Measurements from ENCODE around the gene FRMPD1.

The FRMPD1 gene

DNA sequence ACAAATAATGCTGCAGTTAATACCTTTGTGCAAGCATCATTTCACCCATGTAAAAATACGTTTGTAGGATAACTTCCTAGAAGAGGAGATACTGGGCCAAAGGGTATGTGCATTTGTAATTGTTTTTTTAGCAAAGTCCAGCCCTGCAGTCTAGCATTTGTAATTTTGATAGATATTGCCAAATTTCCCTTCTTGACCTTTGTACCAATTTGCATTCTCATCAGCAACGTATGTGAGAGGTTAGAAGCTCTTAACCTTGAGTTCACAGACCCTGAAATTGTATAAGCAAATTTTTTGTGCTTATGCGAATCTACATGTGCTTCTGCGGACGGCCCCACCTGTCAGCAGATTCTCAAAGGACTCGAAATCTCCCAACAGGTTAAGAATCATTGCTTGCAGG is 39.7 kb upstream of the FRMPD1 start:
- DNase-seq (ENCODE audit: low spot score): no peak
- in situ Hi-C loops (cut with MboI; ENCODE audit: low sequenced_read_pairs, unreplicated experiment): no loop called here
- TF ChIP-seq, protein P1, sequence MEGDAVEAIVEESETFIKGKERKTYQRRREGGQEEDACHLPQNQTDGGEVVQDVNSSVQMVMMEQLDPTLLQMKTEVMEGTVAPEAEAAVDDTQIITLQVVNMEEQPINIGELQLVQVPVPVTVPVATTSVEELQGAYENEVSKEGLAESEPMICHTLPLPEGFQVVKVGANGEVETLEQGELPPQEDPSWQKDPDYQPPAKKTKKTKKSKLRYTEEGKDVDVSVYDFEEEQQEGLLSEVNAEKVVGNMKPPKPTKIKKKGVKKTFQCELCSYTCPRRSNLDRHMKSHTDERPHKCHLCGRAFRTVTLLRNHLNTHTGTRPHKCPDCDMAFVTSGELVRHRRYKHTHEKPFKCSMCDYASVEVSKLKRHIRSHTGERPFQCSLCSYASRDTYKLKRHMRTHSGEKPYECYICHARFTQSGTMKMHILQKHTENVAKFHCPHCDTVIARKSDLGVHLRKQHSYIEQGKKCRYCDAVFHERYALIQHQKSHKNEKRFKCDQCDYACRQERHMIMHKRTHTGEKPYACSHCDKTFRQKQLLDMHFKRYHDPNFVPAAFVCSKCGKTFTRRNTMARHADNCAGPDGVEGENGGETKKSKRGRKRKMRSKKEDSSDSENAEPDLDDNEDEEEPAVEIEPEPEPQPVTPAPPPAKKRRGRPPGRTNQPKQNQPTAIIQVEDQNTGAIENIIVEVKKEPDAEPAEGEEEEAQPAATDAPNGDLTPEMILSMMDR (IDR thresholded peaks at IDR 0.05; ENCODE audit: borderline replicate concordance, control extremely low read depth, extremely low read depth, insufficient read depth, missing control alignments): no peak

DNA sequence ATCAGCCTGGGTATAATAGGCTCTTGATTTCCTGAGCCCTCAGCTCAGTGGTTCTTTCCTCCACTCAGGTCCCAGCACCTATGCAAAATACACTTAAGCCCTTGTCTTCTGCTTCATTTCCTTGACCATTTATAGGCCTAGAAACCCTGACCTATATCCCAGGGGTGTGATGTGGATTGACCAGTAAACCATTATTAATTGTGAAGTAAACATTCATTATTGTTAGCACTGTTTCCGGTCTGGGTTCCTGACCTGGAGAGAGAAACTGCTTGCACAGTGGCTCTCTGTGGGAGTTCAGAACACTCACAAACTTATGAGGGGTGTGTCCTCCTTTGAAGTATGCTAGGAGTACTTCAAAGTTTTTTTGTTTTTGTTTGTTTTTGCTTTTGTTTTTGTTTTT is 38.8 kb upstream of the FRMPD1 start:
- TF ChIP-seq, protein P1 (IDR thresholded peaks at IDR 0.05; ENCODE audit: borderline replicate concordance, control extremely low read depth, extremely low read depth, insufficient read depth, missing control alignments): no peak
- in situ Hi-C loops (cut with MboI; ENCODE audit: low sequenced_read_pairs, unreplicated experiment): no loop called here
- DNase-seq (ENCODE audit: low spot score): no peak

GRCh38 chr9:37617161-37617560 is 33.6 kb upstream of the FRMPD1 start:
- TF ChIP-seq, protein P1 (IDR thresholded peaks at IDR 0.05; ENCODE audit: borderline replicate concordance, control extremely low read depth, extremely low read depth, insufficient read depth, missing control alignments): no peak
- in situ Hi-C loops (cut with MboI; ENCODE audit: low sequenced_read_pairs, unreplicated experiment): no loop called here
- no peak for DNase-seq (ENCODE audit: low spot score)

DNA sequence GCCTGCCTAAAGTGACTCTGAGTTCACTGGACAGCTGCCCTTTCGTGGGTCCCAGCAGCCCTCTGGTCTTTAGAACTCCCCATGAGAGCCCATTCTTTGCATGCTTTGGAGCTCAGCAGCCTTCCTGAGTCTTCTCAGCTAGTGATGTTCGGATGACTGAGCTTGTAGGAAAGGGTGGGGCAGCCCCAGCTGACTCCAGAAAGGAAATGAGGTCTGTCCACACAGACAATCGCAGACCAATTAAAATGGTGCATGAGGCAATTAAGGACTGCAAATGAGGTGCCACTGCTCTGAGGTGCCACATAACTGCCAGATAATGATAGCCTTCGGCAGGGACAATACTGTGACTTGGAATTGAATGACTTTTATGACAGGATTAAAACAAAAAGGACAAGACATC is 32.9 kb upstream of the FRMPD1 start:
- in situ Hi-C loops (cut with MboI; ENCODE audit: low sequenced_read_pairs, unreplicated experiment): no loop called here
- no peak for DNase-seq (ENCODE audit: low spot score)
- TF ChIP-seq, protein P1 (IDR thresholded peaks at IDR 0.05; ENCODE audit: borderline replicate concordance, control extremely low read depth, extremely low read depth, insufficient read depth, missing control alignments): no peak

DNA sequence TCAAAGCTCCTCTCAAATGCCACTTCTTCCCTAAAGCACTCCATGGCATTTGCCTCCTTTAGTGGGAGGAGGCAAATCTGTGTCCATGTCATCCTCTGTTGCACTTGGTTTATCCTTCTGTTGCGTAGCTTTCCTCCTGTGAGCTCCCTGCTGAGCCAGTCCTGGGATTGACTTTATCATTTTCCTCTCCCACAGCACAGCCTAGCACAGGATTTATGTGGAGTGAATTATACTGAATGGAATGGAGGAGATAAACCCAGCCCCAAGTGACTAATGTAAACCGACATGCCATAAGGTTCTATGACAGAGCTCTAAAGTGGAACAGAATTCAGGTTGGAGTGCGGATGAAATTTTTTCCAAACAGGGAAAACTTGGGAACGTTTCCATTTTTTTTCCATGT is 31.9 kb upstream of the FRMPD1 start:
- TF ChIP-seq, protein P1 (IDR thresholded peaks at IDR 0.05; ENCODE audit: borderline replicate concordance, control extremely low read depth, extremely low read depth, insufficient read depth, missing control alignments): no peak
- no peak for DNase-seq (ENCODE audit: low spot score)
- in situ Hi-C loops (cut with MboI; ENCODE audit: low sequenced_read_pairs, unreplicated experiment): no loop called here

- in situ Hi-C loops (cut with MboI; ENCODE audit: low sequenced_read_pairs, unreplicated experiment): no loop called here
- TF ChIP-seq, protein P1 (IDR thresholded peaks at IDR 0.05; ENCODE audit: borderline replicate concordance, control extremely low read depth, extremely low read depth, insufficient read depth, missing control alignments): no peak
Observed at GRCh38 chr9:37619806-37620205, 30.9 kb upstream of the FRMPD1 start.

DNA sequence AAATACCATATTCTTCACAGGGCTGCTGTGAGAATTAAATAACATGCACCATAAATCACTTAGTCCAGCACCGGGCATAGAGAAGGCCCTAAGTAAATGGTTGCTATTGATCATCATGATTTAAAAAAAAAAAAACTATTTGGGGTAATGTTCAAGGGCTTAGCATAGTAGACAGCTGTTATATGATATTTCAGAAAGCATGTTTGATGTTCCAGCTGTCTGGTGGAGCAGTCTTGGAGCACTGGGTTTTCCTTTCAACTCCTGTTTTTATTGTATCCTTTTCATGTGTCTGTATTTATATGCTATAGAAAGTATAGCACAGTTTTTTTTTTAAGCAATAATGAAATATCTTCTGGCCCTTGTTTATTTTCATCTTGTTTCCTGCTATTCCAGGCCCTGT is 30.4 kb upstream of the FRMPD1 start:
- in situ Hi-C loops (cut with MboI; ENCODE audit: low sequenced_read_pairs, unreplicated experiment): no loop called here
- TF ChIP-seq, protein P1 (IDR thresholded peaks at IDR 0.05; ENCODE audit: borderline replicate concordance, control extremely low read depth, extremely low read depth, insufficient read depth, missing control alignments): no peak
- no peak for DNase-seq (ENCODE audit: low spot score)

More at GRCh38 chr9:37619806-37620205, 30.9 kb upstream of the FRMPD1 start:
- no peak for DNase-seq (ENCODE audit: low spot score)

All from GM13976 (cell line).